Stimulated activated CD8-positive, alpha-beta memory T cell treated with anti-CD3 and anti-CD28 coated beads, Interleukin-7, amount 100 ng/mL, for 48 hours (primary cell): ENCODE measurements around the gene SPANXN2.
"Not testable (repeated sequence)": the region's sequence is repeated elsewhere in the genome, so short reads cannot be mapped to it uniquely, and the experiment has no call there.

ENCODE experiments used
- DNase-seq, 2 donors: peaks; one replicate each; pipeline ENCODE4 v3.0.0-alpha.2; 2020; ENCODE audit warnings: low read depth in 1 of 2; ENCODE audit errors: extremely low read depth in 1 of 2

The SPANXN2 gene, protein sequence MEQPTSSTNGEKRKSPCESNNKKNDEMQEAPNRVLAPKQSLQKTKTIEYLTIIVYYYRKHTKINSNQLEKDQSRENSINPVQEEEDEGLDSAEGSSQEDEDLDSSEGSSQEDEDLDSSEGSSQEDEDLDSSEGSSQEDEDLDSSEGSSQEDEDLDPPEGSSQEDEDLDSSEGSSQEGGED

DNA sequence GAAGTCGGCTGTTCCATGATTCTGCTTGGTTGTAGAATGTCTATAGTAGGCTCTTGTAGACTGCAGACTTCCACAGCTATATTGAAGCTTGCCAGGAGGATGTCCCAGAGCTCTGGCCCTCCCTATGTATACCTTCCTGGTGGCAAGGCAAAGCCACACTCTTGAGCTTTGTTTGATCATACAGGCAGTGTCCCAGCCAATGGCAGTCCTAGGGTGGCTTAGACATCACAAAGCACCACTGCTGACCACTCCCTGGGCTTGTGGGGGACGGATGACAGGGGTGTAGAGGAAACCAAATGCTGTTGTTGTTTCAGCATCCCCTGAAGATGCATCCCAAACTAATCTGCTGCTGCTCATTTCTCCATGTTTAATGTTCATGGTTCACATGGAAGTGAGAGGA lies at the start of gene SPANXN2:
SPANXN2 (minus strand) TSS at position 101 of the 400 bp plus-strand sequence; CDS start at position 17, 84 bp downstream.
- not testable (repeated sequence) for DNase-seq

DNA sequence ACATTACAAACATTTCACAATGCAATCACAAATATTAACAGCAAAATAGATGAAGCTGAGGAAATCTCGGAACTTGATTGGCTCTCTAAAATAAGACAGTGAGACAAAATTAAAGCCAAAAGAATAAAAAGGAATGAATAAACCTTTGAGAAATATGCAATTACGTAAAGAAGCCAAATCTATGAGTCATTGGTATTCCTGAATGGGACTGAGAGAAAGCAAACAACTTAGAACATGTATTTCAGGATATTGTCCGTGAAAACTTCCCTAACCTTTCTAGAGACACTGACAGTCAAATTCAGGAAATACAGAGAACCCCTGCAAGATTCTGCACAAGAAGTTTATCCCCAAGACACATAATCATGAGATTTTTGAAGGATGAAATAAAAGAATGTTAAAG lies 48.4 kb upstream of the SPANXN2 start:
- no peak for DNase-seq

DNA sequence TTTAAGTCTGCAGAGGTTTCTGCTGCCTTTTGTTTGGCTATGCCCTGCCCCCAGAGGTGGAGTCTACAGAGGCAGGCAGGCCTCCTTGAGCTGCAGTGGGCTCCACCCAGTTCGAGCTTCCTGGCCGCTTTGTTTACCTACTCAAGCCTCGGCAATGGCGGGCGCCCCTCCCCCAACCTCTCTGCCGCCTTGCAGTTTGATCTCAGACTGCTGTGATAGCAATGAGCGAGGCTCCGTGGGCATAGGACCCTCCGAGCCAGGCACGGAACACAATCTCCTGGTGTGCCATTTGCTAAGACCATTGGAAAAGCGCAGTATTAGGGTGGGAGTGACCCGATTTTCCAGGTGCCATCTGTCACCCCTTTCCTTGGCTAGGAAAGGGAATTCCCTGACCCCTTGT lies 47.2 kb upstream of the SPANXN2 start:
- DNase-seq = not testable (repeated sequence)

DNA sequence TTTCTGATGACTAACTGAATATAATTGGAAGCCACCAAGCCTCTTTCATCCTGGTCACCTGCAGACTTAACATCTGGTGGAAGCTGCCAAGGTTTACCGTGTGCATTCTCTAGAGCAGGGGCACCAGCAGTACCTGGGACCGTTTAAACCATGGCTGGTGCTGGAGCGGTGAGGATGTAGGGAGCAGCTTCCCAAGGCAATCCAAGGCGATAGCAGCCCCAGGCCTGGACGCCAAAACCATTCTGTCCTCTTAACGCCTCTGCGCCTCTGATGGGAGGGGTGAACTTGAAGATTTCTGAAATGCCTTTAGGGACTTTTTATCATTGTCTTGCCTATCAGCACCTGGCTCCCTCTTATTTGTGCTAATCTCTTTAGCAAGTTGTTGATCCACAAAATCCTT lies 37.3 kb upstream of the SPANXN2 start:
- no peak for DNase-seq

DNA sequence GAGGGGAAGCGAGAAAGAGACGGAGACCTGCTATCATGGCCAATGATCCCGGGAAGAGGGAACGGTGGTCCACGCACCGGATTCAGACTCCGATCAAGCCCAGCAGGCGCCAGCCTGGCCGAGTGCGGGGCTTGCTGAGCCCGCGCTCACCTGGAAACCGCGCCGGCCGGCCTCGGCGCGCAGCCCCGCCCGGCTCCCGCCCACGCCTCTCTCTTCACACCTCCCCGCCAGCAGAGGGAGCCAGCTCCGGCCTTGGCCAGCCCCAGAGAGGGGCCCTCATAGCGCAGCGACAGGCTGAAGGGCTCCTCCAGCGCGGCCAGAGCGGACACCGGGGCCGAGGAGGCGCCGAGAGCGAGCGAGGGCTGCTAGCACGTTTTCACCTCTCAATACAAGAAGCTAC lies 36.8 kb upstream of the SPANXN2 start:
- DNase-seq = no peak

DNA sequence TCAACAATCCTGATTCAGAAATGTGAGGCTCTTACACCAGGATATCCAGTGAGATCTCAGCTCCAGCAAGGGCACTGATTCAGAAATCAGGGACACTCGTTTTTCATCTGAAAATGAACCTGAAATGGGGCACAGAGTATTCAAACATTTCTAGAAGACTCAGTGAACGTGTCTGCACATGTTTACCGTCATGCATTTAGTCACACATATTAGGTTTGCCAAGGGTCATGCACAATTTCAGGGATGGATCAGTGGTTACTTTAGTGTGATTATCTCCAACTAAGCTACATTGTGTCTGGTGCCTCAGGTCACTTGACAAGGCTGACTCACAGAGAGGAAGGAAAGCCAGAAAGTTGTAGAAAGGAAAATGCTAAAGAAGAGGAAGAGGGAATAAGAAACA lies 33.6 kb upstream of the SPANXN2 start:
- no peak for DNase-seq

DNA sequence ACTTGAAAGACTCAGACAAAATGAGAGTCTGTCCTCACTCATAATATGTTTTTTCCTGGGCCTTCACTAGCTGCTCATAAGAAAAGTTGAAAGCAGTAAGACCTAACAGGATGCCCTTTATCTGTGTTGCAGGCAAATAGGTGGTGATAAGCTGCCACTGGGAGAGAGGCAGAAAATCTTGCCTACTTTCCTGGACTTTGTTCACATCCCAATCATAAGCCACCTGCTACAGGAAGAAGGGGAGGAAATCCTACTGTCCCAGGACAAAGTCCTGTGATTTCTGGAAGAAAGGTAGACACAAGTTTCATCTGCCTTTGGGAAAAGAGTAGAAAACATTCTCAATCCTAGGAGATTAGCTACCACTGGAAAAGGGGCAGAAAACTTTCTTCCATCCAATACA lies 13.3 kb upstream of the SPANXN2 start:
- DNase-seq = no peak

DNA sequence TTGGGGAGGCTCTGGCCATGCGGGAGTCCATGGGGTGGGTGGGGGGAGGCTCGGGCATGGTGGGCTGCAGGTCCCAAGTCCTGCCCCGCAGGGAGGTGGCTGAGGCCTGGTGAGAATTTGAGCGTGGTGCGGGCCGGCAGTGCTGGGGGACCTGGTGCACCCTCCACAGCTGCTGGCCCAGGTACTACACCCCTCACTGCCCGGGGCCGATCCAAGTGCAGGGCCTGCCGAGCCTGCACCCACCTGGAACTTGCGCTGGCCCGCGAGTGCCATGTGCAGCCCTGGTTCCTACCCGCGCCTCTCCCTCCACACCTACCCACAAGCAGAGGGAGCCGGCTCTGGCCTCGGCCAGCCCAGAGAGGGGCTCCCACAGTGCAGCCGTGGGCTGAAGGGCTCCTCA lies 5.7 kb upstream of the SPANXN2 start:
- DNase-seq = no peak

DNA sequence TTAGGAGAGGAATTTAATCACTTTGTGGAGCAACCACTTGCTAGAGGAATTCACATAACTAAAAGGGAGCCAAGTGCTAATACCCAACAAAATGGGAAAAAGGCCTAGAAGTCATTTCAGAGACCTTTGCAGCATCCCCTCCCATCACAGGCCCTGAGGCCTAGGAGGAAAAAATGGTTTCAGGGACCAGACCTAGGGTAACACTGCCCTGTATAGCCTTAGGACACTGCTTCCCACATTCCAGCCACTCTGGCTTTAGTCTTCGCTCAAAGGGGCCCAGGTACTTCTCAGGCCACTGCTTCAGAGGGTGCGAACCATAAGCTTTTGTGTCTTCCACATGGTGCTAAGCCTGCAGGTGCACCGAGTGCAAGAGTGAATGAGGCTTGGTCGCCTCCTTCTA lies 19.1 kb downstream of the SPANXN2 start:
- DNase-seq = no peak

DNA sequence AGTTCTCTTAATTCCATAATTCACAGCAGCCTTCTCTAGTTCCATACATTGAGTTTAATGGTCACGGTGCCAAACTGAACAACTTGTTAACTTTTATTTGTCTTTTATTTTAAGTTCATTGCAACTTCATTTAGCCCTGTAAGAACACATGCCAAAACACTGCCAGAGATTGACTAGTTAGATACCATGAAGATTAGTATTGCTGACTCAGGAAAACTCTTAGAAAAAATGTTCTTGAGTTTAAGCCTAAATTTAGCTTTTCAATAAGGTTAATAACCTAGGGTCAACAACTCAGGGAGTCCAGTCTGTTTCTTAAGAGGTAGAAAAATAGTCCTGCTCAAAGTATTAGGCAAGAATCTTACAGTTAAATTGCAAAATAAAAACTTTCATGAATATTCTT lies 25.7 kb downstream of the SPANXN2 start:
- no peak for DNase-seq

DNA sequence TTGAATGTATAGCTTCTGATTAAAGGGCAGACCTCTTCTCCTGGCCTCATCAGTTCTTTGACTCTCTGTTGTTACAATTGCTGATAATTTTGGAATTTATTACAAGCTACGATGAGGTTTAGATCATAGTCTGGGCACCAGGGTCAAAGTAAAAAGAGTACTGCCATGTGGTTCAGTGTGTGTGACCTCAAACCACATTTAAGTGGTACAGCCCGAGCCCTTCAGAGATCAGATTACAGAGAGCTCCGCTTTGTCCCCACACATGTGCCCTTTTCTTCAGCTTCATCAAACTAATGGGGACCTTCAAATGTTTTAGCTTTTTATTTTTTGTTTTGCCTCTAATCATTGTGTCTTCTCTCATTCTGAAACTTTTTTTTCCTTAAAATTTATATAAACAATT lies 37.1 kb downstream of the SPANXN2 start:
- no peak for DNase-seq

DNA sequence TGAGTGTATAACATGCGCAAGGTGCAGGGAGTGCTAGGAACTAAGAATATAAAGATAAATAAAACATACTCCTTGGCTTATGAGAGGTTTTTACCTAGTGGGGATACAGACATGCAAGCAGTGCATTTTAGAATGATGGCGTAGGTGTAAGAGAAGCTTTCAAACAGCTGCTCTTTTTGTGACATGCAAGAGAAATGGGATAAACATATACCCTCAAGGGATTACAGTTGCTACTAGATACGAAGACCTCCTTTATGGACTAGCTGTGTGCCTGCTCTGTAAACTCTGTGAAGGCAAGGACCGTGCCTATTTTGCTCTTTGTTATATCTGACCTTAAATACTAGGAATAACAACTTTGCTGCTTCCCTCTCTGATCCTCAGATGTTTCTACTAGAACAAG lies 45.6 kb downstream of the SPANXN2 start:
- DNase-seq = no peak

DNA sequence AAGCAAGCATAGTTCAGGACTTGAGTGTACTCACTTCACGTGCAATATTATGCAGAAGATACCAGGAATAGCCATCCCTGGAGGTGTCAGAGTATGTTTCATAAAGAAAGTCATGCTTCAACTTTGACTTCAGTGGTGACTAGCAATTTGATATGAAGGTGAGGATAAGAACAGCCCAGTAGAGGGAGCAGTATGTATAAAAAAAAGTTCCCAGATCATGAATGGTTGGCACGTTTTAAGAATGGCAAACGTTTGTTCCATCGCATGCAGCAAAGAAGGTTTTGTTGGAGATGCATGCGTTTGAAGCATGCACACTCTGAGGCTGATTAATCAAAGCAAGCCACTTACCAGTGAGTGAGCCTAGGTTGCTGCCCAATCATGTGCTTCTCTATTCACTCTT lies 51.2 kb downstream of the SPANXN2 start:
- DNase-seq = no peak

DNA sequence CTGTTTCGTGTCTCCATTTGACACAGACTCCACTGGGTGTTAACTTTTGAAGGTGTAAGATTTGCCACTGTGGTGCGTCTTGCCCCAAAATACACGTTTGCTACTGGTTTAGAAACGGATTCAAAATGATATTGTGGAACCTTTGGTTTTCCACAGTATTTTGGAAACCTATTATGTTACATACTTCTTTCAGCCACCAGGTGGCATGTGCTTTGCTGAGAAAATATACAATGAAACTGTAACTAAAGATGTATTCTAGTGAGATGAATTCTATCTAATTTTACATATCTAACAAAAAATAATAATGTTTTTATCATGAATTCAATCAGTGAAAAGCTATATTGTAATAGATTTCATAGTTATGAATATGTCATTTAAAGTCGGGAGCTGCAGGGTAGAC lies 56.2 kb downstream of the SPANXN2 start:
- DNase-seq = no peak

DNA sequence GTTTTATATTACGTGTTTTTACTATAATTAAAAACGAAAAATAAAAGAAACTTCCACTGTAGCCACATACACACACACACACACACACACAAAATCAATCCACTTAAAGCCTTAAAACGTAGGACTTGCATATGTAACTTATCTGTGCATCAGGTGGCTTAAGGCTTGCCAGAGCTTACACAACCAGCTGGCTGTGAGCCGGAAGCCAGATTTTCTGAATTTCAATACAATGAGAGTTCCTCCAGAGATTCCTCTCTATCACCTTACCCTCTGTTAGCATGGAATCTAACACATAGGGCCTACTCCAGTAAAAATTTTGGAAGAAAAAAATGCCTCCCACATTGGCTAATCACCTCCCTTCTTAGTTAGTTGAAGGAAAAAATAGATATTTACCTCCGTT lies 56.8 kb downstream of the SPANXN2 start:
- DNase-seq = no peak
